GM20000 (cell line): ENCODE results near the gene PALS2.

Source experiments
- DNase-seq: peaks from one replicate; pipeline ENCODE4 v3.0.0; 2012; ENCODE audit warnings: low spot score
- TF ChIP-seq, protein P1 (sequence below): IDR thresholded peaks from 2 replicates; pipeline ENCODE4 v1.5.1; 2012; ENCODE audit warnings: mild to moderate bottlenecking, control low read depth; ENCODE audit errors: extremely low read depth, missing control alignments

PALS2 gene

GRCh38 chr7:24573554-24574338 lies 494 bp downstream of the PALS2 start:
- TF ChIP-seq, protein P1, sequence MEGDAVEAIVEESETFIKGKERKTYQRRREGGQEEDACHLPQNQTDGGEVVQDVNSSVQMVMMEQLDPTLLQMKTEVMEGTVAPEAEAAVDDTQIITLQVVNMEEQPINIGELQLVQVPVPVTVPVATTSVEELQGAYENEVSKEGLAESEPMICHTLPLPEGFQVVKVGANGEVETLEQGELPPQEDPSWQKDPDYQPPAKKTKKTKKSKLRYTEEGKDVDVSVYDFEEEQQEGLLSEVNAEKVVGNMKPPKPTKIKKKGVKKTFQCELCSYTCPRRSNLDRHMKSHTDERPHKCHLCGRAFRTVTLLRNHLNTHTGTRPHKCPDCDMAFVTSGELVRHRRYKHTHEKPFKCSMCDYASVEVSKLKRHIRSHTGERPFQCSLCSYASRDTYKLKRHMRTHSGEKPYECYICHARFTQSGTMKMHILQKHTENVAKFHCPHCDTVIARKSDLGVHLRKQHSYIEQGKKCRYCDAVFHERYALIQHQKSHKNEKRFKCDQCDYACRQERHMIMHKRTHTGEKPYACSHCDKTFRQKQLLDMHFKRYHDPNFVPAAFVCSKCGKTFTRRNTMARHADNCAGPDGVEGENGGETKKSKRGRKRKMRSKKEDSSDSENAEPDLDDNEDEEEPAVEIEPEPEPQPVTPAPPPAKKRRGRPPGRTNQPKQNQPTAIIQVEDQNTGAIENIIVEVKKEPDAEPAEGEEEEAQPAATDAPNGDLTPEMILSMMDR: no peak
- DNase-seq: peak; percentile 80

- no peak for DNase-seq
- TF ChIP-seq, protein P1: no peak
Measured at GRCh38 chr7:24574386-24574785, 1.1 kb downstream of the PALS2 start.

DNA sequence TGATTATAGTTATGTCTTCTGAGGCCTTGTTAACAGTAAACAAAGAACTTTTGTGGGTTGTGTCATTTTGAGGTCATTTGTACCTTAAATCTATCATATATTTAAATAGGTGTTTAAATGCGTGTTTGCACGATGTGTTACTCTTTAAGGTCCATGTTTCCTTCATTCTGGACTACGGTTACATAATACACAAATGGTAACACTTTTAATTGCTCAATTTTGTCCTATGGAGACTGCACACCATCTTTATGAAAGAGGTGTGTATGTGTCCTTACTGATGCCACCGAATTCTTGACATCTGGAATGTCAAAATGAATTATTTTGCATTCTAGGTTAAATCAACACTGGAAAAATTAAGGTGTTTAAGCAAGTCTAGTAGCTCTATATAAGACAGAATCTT lies 1.7 kb downstream of the PALS2 start:
- TF ChIP-seq, protein P1: no peak
- DNase-seq: no peak

GRCh38 chr7:24576171-24577025 lies 3.1 kb downstream of the PALS2 start:
- TF ChIP-seq, protein P1: peak; percentile 50
- DNase-seq: peak; percentile 63

DNA sequence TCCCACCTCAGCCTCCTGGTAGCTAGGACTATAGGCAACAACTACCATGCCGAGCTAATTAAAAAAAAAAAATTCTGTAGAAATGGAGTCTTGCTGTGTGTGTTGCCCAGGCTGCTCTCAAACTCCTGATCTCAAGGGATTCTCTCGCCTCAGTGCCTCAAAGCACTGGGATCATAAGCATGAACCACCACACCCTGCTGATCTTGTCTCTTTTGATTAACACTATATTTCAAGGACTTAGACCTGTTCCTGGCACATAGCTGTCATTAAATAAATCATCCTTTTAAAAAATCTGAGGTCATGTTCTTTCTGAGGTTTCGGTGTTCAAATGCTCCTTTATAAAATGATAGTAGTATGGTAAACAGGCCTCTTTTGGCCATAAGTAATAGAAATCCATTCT lies 4.8 kb downstream of the PALS2 start:
- TF ChIP-seq, protein P1: no peak
- no peak for DNase-seq

GRCh38 chr7:24580283-24580946 lies 7.2 kb downstream of the PALS2 start:
- TF ChIP-seq, protein P1: no peak
- DNase-seq: no peak

DNA sequence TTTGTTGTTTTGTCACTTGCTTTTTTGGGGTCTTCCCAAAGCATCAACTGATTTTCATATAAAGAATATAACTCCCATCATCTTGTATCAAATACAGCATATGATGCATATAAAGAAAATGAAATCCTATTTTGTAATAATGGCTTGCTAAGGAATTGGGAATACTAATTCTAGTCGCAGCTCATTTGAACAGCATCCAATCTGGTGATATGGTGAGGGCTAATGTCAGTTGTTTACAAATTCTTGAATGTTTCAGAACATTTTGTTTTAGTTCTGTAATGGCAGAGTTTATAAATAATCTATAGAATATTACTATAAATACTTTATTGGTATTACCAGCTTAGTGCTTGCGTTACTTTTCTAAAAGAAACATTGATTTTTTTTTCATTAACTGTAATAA lies 8.9 kb downstream of the PALS2 start:
- TF ChIP-seq, protein P1: no peak
- no peak for DNase-seq
